Stimulated activated CD4-positive, alpha-beta T cell treated with anti-CD3 and anti-CD28 coated beads, Interleukin-2, amount 100 ng/mL, for 48 hours (primary cell): ENCODE results near the gene DCC.

Source experiments
- DNase-seq, 2 donors: peaks; one replicate each; pipeline ENCODE4 v3.0.0-alpha.2; 2020

The DCC gene

DNA sequence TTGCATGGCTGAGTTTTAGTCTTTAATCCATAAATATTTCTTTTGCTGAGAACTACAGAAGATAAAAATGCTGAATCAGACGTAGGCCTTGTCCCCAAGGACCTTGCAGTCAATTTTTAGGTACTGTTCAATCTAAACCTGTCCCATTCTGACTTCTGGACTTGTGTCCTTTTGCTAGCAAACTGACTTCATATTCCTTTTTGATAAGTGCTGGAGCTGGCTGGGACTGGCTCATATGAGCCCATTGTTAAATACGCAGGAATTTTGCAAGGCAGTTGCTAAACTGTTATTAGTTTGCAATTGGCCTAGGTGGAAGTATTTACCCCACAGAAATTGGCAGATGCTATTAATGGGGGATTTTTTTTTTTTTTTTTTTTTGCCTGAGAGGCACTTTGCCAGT, 941.4 kb downstream of the DCC start:
- no peak for DNase-seq

DNA sequence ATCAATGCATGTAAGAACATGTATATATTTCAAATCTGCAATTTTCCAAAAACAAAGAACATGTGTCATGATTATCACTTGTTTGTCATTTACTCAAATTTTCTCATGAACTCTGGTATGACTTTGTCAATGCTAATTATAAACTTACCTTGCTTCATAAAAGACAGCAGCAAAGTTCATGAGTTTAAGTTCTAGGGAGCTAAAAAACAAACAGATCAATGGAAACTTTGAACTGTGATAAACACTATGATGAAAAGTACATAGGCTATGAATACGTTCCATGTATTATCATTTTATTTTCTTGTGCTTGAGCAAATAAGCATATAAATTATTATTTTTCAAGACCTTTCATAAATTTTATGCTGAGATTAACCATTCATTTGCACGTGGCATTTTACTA, 943.7 kb downstream of the DCC start:
- no peak for DNase-seq

DNA sequence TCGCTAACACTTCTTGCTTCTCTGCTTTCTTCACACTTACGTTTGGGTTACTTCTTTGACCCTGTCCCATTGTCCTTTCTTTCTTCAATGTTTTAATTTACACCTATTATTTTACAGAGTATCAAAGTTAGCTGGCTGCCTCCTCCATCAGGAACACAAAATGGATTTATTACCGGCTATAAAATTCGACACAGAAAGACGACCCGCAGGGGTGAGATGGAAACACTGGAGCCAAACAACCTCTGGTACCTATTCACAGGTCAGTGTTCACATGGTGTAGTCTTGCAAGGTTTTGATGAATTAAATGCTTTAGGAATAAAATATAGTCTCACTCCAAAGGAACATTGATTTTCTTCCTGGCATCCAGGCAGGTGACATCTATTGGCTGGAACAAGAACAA, 965.5 kb downstream of the DCC start:
- no peak for DNase-seq

DNA sequence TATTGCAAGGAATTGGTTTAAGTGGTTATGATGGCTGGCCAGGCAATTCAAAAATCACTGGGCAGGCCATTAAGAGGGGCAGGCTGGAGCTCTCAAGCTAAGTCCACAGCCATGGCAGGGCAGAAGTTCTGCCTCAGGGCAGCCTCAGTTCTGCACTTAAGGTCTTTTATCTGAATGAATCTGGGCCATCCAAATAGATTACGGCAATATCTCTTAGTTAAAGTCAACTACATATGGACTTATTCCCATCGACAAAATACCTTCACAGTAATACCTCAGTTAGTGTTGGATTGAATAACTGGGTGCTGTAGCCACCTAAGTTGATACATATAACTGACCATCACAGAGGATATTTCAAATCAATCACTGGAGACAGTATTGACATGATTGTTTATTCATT, 979.6 kb downstream of the DCC start:
- DNase-seq = no peak

DNA sequence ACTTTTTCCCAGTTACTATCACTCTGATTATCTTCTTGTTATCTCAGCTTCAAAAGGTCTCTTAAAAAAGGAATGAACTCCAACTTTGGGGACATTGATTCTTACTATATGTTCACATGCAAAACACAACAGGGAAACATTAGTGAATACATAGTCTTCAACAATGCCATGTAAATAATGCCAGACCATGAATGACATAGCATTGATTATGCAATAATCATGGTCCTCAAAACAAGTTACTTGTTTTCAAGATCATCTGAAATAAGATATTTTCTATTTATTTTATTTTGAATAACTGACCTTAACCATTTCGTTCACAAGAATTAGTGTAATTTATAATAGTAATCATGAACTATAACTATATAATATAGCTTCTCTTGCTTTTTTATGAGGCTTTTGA, 982.2 kb downstream of the DCC start:
- no peak for DNase-seq

DNA sequence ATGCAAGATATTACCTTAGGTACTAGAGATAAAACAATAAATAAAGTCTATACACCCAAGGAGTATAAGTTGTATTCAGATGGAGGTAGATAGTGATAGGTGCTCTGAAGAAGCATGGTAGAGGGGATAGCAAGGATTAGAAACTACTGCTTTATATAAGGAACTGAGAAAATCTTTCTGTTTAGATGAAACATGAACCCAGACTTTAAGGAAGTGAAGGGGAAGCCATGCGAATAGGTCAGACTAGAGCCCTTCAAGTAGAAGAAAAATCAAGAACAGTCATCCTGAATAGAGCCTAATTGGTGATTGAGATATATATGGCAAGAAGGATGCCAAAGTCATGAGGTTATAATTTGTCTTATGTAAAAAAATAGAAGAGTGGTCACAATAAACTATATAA, 984.4 kb downstream of the DCC start:
- DNase-seq = no peak

DNA sequence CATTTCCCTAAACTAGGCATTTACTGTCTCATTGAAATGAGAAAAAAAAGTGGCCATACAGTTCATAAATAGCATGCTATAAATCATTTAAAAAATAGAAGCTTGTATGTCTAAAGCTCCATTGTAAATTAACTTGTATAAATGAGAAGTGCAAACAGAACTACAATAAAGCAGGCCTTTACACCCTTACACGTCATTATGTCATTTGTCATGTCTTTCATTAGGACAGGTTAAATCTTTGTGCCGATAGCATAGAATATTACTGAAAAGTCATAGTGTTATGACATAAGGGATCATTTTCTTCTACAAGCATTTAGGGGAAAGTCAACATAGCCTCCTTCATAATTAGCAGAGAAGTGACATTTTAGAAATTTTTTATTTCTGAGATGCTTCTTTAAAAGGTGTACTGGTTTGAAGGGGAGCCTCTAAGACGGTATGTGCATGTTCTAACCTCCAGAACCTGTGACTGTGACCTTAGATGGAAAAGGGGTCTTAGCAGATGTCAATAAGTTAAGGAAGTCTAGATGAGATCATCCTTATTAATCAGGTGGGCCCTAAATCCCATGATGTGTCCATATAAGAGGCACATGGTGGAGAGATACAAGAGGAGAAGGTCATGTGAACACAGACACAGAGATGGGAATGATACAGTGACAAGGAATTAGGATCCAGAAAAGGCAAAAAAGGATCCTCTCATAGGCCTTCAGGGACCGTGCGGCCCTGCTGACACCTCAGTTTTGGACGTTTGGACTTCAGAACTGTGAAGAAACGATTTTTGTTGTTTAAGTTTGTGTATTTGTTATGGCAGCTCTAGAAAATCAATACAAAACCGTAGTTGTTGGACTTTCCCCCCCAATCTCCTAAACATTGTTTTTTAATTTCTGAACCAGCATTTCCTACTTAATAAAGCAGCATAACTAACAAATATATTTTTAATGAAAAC, 1020.8 kb downstream of the DCC start:
- DNase-seq = no peak

DNA sequence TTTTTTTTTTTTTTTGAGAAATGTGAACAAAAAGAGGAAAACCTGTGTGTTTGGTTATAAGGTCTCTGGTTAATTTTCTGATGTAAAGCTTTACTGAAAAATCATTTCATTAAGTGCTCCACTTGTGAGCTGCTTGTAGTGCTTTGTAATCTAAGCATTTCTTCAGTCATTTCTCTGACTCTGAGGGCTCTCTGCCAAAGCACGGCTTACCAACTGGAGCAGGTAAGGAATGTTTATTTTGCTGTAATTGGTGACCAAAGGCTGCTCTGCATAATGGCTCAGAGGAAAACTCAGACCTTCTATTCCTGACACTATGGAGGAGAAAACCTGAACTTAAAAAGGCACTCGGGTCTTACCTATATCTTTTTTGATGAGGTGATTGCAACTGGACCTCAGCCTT, 1035.6 kb downstream of the DCC start:
- DNase-seq = no peak

DNA sequence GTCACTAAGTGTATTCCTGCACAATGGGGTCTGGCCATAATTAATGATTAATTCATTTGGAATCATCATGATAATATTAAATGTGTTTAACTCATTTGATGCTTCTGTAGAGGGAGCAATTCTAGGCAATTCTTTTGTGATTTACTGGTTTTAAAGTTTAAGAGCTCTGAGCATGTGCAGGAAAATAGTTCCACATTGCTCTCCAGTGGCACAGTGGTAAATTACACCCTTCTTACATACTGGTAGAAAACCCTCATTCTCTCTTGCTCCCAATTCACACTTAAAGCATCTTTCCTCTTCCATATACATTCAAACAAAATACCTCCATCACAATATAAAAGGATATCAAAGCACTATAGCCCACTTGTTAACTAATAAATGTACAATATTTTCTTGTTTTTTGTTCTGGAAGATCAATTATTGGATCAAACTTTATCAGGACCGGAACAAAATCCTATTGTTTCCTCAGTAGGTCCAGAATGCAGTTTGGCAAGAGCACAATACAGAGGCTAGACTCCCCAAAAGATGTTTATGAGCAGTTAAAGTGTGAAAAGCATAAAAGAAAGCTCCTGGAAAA, 1040.2 kb downstream of the DCC start:
- DNase-seq = no peak

DNA sequence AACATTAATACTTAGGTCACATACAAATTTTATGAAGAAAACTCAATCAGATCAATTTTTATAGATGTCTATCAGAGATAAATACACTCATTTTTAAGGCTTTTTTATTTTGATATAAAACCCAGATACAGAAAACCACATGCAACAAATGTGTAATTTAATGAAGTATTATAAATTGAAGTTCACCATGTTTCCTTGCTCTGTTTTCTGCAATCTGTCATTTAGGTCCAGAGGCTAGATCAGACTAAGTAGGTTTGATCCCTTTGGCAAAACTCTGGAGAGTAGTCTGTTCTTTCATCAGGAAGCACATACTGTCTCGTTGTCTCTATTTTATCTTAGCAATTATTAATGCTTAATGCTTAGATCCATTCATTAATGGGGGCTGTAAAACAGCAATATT, 1042.9 kb downstream of the DCC start:
- DNase-seq = no peak

DNA sequence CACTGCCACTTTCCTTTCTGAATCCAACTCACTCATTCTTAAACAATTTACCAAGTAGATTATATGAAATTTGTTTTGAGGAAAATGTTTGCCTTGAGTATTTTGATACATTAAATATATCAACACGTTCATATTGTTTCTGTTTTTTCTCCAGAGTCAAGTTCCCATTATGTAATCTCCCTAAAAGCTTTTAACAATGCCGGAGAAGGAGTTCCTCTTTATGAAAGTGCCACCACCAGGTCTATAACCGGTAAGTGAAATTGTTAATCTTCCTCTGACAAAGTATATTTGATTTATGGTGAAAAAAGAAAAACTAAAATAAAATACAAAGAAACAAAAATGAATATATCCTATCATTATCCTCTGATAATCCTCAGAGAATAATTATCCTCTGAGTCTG, 1045.9 kb downstream of the DCC start:
- no peak for DNase-seq

DNA sequence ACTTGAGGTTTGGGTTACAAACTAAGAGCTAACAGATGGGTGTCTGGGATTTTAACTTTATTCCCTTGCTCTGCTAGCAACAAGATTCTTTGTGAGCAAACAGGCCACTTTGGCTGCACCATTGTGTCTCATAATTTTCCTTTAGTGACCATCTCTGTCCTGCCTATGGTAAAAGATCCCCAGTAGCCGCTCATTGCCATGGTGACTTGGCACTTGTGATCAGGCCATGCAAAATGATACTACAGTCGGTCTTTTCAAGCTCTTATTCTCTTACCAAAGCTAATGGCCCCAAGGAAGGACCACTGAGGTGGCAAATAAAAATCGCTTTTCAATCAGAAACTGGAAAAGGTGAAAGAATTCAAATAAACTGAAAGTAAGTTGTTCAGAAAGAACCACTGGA, 1047.6 kb downstream of the DCC start:
- DNase-seq = no peak

DNA sequence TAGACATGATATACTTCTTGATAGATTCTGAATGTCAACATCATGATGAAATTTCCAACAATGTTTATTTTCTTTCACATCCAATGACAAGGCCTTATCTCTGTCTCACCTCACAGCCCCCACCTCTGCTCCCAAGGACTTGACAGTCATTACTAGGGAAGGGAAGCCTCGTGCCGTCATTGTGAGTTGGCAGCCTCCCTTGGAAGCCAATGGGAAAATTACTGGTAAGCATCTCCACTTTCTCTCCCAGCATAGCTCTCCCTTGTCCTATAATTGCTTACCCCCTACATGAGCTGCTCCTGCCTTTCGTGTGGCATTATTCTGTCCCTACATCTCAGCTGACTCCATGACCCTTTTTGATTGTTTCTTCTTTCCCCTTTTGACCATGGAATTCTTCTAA, 1062.7 kb downstream of the DCC start:
- no peak for DNase-seq

DNA sequence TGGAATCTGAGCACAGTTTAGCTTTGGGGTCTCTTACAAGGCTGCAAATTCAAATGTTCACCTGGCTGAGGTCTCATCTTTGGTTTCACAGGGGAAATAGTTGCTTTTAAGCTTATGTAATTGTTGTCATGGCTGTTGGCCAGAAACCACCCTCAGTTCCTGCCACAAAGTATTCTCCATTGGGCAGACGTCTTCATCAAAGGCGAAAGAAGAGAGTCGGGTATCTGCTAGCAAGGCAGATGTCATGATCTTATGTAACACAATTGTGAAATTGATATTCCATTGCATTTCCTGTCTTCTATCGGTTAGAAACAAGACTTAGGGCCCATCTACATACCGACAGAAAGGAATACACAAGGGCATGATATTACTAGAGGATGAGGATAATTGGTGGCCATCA, 1068.3 kb downstream of the DCC start:
- DNase-seq = no peak

DNA sequence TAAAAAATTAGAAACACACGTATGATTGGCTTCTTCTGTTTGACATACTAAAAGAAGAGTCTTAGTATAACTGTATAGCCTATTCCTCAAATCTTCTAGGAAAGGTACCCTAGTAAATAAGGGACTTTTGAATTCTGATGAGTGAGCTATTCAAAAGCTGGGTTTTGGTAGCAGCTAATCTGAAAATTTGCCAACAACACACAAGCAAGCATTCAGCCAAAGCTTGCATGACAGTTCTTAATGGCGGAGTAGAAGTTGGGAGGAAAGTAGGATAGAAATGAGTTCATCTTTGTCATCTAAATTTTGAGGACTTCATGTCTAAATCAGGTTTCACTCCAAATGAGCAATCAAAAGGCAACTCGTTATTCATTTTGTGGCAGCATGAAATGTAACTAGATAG, 1071.5 kb downstream of the DCC start:
- no peak for DNase-seq

DNA sequence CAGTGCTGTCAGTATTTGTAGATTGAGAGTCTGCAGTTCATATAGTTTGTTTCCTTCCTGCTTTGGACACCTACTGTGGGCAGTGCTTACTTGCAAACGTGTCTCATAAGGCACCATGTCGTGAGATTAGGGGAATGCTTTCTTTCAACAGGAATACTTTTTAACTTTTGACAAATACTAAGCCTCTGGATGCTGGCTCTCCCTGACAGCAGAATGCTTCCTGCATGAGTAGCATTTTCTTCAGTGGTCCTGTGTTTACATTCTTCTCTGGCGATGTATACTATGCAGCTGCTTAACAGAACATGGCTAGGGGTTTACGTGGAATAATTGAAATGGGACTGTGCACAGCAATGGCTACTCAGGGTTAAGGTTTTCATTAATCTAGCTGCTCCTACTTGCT, 1077.0 kb downstream of the DCC start:
- no peak for DNase-seq

DNA sequence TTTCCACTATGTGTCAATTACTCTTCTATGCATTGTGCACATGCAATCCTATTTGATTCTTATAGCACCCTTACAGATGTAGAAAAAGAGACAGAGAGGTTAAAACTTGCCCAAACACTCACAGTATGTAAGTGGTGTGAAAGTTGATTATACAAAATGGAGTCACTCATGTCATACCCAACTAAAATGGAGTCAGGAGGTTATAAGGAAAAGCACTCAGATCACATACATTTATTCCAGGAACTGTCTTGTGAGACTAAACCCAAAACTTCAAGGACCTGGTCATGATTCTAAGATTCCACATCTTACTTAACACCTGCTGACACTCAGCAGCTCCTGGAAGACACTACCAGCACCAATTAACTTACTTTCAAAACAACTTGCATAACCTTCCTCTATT, 1081.9 kb downstream of the DCC start:
- DNase-seq = no peak

DNA sequence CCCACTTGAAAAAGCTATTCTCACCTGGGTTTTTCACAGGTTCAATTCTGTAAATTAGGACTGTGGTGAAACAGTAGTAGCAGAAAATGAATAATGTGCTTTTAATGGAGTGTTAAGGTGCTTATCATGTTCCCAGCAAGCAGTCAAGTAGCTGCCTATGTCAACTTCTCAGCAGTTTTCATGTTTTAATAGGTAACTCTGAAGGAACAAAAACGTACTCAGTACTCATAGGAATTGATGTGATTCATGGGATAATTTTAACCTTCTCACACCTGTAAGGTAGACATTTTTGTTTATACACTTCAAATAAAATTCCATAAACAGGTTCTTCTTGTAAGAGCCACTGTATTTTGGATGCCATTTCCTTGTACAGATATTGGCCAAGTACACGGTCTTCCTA, 1082.9 kb downstream of the DCC start:
- DNase-seq = no peak

DNA sequence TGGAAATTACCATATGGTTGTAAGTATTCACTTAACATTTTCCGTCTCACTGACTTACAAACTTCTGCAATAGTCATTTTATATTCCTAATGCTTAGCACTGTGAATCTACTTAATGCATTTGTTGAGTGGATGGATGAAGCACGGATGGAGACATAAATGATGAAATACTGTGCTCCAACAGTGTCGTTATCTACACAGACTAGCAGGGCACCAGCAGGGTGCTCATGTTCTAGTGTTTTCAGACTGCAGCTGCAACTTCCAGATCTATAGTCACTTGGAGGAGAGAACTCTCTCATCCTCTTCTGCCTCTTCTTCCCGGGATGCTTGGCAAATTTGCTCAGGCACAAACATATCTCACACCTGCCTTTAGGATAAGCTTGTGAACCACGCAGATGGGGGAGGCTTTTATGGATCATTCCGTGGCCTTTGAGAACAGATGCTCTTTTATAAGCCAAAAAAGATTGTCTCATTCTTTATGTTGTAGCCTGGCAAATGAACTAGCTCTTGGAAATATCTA, 1086.7 kb downstream of the DCC start:
- no peak for DNase-seq

DNA sequence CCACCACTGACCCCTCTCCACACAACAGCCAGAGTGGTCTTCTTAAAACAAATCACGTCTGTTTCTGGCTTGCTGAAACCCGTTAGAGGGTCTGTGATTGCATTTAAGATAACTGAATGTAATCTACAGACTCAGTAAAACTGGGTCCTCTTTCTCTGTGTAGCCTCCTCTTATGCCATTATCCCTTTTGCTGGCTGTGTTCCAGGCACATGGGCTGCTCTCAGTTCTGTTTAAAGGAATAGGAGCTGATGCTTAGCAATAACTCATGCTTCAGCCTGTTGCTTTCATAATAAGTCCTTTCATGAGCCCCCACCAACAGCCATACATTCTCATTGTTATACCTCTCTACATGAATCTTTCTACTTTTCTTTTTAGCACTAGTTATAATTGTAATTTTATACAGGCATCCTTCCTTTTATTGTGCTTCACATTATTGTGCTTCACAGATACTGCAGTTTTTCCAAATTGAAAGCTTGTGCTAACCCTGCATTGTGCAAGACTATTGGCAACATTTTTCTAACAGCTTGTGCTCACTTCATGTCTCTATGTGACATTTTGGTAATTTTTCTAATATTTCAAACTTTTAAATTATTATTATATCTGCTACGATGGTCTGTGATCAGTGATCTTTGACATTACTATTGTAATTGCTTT, 1101.9 kb downstream of the DCC start:
- no peak for DNase-seq

DNA sequence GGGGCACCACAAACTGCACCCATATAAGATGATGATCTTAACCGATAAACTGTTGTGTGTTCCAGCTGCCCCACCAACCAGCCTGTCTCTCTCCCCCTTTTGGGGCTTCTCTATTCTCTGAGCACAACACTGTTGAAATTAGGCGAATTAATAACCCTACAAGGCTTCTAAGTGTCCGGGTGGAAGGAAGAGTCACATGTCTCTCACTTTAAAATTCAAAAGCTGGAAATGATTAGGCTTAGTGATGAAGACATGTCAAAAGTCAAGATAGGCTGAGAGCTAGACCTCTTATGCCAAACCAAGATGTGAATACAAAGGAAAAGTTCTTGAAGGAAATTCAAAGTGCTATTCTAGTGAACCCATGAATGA, 1102.4 kb downstream of the DCC start:
- DNase-seq = no peak

DNA sequence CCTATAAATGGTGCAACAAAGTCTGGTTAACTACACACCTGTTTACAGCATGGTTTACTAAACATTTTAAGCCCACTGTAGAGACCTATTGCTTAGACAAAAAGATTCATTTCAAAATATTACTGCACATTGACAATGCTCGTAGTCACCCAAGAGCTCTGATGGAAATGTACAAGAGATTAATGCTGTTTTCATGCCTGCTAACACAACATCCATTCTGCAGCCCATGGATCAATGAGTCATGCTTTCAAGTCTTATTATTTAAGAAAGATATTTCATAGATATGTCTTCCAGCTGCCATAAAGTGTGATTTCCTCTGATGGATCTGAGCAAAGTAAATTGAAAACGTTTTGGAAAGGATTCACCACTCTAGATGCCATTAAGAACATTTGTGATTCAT, 1103.3 kb downstream of the DCC start:
- no peak for DNase-seq

DNA sequence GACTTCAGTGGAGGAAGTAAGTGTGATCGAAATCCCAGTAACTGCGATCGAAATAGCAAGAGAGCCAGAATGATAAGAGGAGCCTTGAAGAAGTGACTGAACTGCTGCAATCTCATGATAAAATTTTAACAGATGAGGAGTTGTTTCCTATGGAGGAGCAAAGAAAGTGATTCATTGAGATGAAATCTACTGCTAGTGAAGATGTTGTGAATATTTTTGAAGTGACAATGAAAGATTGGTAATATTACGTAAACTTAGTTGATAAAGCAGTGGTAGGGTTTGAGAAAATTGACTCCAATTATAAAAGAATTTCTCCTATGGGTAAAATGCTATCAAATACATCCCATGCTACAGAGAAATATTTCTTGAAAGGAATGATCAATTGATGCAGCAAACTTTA, 1103.8 kb downstream of the DCC start:
- no peak for DNase-seq

DNA sequence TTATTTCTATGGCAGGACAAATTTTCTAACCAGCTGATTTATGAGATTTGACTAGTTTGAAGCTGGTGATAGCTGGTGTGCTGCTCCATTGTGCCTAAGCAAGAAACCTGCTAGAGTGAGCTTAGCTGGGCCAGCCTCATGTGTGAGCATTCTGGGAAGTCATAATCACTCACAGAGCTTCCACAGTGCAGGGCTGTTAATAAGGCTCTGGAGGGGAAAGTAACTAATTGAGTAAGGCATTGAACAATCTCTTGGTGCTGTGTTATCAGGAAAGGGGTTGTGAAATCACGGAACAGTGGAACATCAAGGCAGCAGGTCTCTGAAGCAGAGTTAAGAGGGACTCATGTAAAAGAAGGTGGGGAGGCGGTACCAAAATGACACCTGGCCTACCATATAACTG, 1111.9 kb downstream of the DCC start:
- DNase-seq = no peak
